Bone marrow (tissue), 2 donors: ENCODE measurements around the gene CARS1.
A peak's percentile ranks its signal among the peaks of the same experiment; 100 is the strongest.

Experiments used
- DNase-seq, 2 donors: peaks; one replicate each; lab custom pipeline; 2025; lab: John Stamatoyannopoulos, UW

Gene CARS1

DNA sequence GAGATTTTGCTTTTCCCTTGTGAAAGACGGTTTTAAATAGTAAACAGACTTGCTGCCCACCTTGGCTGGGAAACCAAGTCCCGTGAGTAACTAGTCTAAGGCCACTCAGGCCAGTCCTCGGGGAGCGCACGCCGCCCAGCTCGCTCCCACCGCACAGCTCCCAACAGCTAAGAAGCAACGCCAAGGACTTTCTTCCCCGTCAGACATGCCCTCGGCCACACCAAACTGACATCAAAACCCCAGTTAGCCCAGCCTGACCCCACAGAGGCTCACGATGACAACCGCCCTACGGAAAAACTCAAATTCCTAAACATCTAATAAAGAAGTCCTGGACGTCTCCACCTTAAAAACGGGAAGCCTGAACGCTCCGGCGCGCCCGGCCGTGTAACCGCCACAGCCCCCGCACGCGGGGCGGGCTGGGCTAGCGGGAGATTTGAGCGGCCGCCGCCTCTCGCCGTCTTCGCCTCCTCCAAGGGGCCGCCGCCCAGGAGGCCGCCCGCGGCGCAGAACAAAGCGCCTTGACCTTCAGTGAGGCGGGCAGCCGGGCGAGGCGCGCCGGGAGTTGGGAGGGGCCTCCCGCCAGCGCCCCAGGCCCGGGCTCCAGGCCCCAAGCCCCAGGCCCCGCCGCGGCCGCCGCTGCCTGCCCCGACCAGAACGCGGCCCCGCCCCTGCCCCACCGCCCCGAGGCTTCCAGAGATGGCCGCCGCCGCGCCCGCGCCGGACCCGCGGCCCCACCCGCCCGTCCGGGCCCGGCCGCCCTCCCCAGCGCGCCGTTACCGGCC, 65.6 kb downstream of the CARS1 start:
- DNase-seq, result peak; percentile 56 to 98

DNA sequence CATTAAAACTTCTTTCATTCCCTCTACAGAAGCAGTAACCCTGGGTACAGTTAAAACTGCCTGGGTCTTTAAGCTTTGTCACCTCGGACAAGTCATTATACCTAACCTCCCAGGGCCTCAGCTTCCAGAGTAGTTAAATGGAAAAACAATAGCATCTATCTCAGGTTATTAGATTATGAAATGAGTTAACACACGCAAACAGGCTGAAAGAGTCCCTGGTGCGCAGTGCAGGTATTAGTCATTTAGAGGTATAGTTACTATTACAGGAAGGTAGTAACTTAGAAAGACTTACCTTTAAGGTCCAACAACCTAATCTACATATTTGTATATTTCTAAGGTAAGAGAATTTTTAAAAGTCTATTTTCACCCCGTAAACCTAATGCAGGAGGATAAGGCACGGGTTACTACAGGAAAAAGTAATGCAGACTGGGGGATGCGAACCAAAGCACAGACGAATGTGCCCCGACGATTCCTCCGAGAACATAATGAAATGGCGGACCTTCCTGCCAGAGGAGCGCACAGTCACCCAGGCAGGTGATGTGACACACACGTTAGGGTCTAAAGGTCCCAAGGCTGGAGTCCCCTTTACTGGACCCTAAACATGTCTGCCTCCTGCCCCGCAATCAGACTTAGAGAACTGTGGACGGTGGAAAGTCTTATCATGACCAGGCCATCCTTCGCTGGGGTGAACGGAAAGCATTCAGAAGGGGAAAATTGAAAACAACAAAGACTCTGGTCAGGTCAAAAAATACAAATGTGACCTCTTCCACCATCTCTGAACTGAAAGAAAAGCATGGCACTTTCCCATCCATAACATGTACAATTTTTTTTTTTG, 66.4 kb downstream of the CARS1 start:
- DNase-seq, result no peak

DNA sequence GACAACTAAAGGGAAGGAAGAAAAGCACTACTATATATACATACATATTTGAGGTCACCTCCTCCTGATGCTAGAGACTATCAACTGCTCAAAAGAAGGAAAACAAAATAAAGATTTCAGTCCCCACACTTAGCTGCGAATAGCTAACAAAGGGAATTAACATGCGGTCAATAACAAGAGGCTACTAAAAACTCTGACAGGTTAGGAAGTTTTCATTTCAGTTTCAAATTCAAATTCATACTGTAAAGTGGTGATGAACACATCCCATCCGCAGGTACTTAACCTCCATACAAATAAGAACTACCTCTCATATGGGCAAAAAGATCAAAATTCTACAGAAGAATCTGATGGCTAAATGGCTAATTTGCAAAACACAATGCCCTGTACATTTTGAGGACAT, 67.7 kb downstream of the CARS1 start:
- no peak for DNase-seq

DNA sequence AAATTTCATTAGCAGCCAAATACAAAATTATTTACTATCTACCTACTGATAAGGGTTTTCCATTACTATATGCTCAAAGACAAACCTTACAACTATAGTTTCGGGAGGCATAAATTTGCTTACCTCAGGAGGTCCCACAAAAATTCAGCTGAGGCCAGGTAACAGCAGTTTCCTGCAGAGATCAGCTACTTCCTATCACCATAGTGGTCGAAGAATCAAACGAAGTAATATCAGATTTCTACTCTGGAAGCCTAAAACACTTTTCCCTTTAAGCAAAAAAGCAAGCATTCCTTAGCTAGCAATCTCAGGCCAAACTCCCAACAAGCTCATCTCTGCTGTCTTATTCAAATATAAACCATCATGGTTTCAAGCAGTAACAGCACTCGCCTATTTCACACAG, 68.2 kb downstream of the CARS1 start:
- no peak for DNase-seq

DNA sequence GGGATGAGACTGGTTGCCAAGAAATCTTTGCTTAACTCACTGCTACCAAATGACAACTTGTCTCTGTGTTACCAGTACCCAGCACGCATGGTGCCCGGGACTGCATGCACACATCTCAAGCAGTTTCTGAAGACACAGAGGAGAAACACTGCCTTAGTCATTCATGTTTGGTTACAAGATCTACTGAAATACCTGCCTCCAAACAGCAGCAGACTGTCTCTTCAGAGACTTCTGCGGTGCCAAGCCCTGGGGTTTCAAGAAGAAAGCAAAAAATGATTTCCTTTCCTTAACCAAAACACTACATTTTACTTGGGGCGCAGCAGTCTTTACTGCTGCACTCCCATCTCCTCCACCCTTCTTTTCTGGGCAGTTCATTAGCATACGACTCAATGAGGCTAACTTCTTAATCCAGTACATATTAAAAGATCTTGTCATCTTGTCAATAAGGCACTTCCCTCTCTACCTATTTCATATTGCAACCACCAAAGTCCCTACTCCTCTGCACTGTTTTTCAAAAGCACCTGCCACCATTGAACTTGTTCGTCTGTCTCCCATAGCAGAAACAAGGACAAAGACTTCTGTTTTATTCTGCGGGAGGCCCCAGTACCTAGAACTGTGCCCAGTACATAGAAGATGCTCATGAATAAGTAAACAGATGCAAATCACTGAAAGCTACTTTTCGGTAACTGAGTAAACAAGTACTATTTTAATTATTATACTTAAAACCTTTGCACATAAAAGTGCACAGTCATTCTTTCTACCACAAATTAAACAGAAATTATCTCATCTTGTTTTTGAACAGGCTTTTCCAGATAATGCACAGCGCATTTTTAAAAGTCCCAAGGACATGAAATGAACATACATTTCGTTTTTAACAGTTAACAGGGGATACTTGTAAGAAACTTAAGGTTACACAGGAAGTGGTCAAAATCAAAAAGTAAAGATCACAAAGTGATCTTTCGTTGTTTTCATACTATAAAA, 69.1 kb downstream of the CARS1 start:
- DNase-seq, result no peak

DNA sequence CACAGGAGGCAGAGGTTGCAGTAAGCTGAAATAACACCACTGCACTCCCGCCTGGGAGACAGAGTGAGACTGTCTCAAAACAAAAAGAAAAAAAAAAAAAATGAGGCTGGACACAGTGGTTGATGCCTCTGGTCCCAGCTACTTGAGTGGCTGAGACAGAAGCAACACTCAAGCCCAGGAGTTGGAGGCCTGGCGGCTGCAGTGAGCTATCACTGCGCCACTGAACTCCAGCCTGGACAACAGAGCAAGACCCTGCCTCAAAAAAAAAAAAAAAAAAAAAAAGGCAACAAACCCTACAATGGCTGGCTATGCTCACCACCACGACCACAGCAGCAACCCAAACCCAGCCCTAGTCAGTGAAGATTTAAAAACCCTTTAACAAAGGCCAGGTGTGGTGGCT, 73.3 kb downstream of the CARS1 start:
- DNase-seq, result no peak

DNA sequence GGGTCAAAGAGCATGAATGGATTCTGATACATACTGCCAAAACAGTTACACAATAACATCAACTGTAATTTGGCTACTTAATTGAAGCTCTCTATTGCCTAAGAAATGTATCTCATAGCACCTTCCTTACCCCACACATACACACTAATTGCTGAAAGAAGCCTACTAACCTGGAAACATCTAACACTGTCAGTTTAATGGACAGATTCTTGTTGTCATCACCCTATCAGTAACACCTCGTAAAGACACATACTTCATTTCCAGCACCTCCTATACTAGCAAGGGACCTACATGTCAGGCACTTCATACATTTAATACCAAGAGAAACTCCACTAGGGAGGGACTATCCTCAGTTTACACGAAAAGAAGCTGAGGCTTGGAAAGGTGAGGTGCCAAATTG, 75.0 kb downstream of the CARS1 start:
- DNase-seq, result no peak

DNA sequence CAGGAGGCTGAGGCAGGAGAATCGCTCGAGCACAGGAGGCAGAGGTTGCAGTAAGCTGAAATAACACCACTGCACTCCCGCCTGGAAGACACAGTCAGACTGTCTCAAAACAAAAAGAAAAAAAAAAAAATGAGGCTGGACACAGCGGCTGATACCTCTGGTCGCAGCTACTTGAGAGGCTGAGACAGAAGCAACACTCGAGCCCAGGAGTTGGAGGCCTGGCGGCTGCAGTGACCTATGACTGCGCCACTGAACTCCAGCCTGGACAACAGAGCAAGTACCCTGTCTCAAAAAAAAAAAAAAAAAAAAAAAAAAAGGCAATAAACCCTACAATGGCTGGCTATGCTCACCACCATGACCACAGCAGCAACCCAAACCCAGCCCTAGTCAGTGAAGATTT, 76.1 kb downstream of the CARS1 start:
- no peak for DNase-seq

DNA sequence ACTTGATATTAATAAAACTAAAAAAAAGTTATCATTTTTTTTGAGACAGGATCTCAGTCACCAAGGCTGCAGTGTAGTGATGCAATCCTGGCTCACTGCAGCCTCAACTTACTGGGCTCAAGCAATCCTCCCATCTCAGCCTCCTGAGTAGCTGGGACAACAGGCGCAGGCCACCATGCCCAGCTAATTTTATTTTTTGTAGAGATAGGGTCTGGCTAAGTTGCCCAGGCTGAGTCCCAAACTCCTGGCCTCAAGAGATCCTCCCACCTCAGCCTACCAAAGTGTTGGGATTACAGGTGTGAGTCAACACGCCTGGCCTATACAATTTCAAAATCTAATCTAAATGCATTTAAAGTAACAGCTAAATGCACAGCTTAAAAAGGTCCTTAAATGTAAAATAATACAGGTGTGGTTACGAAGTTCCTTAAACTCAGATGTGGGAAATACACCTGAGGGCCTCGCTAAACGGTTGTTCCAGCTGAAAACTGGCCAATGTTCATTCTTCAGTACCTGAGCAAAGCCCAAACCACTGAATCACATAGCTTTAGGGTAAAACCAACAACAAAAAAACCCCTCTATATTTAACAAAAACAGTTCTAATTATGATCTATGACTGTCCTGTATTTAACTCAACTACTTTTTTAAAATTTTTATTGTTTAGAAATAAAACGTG, 76.9 kb downstream of the CARS1 start:
- no peak for DNase-seq

DNA sequence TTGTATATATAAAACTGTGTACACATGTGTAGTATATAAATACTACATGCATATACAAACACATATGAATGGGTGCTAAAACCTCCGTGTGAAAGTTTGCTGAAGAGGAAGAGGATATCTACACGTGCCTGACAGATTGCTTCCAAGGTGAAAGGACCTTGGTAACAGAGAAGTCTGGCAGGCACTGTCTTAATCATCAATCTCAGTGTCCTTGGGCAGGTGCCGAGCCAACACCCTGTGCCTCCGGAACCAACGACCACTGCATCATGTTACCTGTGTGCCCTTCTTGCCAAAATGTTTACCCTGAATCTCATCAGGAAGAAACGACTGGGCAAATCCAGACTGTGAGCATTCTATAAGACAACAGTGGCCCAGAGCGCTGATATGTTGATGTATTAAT, 80.1 kb downstream of the CARS1 start:
- no peak for DNase-seq

DNA sequence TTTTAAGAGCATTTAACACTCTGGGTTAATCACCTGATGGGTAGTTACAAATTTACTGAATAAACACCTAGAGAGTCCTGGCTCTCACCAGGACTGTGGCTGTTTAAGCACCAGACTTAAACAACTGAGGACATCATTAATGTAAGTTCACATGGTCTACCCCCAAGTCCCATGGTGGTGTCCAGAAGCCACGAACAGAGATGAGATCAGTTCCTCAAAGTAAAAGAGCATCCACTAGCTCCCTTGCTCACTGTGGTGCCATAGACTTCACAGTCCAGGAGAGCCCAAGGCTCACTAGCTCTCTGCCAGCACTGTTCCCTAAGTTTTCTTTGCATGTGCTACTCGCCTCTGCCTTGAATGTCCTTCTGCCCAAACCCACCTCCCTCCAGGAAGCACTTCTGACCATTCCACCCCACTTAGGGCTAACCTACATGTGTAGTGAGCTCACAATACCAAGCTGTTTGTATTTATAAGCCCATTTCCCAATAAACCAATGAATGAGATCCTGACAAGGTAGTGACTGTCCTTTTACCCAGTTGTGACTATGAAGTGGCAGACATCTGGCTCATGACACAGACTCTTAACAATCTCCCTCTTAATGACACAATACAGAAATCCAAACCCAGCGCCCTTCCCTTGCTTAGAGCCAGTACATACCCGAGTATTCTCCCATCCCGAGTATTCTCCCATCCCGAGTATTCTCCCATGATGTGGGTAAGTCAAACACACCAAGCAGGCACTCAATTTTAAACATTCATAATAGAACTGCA, 80.7 kb downstream of the CARS1 start:
- DNase-seq, result no peak

DNA sequence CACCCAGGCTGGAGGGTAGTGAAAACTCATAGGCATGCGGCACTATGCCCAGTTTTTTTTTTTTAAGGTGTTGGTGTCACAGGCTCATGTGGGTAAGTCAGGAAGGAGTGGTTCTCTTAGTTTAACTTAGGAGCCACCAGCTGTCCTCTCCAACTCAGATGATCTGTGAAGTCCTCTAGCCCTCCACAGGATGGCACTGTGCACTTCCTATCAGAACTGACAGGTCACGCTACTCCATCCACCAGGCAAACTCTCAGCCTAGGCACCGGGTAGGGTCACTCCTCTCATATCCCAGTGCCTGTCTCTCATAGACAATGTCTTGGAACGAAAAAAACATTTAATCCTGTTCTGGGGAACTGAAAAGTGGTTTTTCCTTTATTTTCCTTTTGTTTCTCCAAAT, 81.6 kb downstream of the CARS1 start:
- DNase-seq, result peak in 1 of 2 donors; percentile 12

DNA sequence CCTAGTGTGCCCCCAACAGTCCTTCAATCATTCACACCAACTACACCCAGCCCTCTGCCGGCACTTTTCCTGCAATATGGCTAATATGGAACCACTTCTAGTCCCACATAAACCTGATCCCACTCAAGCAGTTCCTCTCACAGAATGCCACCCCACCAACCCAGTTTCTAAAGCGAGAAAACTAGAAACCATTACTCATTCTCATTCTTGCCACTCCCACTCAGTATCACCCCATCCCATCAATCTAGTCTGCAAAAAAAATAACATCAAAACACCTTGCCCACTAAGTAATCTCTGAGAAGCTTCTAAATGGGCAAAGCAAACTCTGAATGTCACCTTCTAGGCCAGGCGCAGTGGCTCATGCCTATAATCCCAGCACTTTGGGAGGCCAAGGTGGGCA, 83.0 kb downstream of the CARS1 start:
- DNase-seq, result no peak

DNA sequence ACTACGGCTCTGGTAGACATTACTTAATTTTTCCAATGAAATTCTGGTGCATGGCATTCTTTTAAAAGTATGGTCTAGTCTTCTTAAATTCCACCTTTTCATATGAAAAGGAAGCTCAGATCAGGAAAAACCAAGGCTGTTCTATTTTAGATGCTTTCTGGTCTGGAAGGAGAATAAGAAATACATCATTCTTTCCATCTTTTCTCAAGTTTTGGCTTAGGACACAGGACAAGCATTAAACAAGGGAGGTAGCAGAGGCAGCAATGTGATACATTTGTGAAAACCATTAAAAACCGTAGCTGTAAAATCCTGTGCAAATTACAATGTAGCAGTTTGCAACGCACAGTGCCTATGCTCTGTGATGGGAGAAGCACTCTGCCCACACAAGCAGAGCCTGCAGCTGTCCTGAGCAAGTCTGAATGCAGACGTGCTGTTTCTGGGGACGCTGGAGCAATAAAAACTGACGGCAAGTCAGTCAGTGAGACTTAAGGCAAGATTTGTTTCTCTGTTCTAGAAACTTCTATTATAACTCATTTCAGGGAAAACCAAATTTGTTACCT, 88.8 kb downstream of the CARS1 start:
- DNase-seq, result no peak

DNA sequence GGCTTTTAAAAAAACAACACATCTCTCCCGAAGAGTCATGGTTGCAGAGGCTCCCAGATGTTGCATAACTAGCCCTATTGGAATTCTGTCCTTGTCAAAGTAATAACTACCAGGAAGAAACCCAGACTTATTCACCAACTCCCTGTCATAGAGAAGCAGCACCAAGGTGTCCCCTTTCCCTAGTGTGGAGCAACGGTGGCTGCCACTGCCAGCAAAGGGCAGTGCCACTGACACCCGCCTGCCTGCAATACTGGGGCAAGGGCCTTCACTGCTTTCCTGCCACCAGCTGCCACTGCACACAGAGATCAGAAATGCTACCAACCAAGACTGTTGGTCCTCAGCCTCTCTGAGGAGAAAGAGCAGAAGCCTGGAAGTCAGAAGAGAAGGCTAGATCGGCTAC, 92.4 kb downstream of the CARS1 start:
- no peak for DNase-seq

DNA sequence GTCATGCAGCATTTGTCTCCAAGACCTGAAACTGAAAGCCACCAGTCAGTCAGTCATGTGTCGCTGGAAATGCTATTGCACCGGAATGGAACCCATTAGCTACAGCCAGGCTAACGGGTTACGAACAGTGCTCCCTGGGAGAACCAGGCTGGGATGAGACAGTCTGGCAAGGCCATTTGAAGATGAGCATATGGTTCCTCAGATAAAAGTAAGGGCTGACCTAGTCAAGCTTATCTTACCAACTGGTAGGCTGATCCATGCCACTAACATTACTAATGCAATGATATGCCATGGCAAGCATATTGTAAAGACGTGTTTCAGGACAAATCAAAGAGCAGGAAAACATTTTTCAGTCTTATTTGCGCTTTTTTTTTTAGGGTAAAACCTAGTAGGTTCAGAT, 93.5 kb downstream of the CARS1 start:
- no peak for DNase-seq

DNA sequence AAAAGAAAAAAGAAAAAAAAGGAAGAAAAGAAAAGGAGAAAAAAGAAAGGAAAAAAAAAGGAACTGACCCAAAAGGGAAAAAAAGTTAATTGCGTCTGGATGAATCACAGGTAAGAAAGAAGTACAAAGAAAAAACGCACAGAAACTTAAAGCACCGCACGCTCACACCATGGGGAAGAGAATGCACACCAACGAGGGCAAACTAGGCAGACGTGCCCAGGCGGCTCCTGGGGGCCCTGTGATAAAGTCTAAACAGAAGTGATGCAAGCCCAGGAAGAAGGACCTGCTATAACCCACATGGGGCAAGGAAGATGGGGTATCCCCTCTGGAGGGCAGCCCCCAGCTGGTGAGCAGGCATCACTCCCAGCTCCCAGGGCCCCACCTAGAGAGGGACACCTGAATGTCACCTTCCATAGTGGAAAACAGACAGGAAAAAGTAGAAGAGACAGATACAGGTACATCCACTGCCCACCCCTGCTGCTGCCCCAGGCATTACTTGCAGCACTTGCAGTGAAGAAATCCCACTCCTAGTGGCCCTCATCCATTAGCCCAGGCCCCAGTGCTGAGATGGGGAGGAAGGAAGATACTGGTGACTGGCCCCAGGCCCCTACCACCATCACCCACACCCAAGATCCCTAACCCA, 94.0 kb downstream of the CARS1 start:
- no peak for DNase-seq

DNA sequence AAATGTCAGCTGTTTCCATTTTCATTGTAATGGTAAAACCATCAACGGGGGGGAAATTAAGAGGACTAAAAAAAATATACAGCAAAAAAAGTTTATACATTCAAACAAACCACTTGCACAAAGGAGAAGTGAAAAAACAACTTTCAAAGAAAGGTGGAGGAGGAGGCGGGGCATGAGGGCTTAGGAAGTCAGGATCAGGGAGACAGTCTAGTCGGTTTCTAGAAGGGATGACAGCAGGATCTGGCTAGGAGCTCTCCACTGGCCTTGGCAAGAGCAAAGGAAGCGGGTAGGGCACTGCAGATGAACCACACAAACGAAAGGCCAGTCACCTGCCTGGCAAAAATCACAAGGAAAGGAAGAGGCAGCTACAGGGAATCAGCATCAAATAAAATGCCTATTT, 96.1 kb downstream of the CARS1 start:
- DNase-seq, result no peak

DNA sequence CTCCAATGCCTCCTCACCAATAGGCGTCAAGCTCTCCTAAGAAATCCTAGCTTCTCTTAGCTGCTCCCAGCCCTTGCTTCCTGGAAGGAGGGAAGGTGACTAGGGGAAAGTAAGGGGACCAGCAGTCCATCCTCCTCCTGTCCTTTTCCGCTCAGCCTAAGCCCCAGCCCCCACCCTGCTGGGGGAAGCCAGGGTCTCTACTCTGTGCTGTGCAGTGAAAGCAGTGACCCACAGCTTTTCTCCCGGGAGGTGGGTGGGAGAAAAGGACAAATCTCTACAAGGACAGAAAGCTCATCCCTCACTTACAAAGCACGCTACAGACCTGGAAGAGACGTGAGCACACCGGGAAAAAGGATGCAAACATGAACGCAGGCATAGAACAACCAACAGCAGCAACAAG, 97.1 kb downstream of the CARS1 start:
- DNase-seq, result no peak

DNA sequence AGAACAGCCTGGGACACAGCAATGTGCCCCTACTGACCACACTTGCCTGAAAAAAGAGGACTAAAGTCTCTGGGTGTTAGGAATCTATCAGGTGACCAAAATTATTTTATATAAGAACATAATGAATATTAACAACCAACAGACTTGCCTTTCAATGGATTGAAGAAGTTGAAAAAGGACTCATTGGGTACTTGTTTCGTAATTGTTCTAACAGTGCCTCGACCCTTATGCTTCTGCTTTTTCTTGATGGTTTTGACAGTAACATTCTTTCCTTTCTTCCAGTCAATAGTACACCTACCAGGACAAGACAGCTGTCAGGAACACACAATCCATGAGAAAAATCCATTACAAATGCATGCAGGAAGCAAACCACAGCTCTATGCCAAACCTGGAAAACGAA, 99.0 kb downstream of the CARS1 start:
- no peak for DNase-seq
